ENCODE data around the gene TSPAN18. TPM values are rescaled to one million over a fixed set of nuclear protein-coding genes. Genes with fewer than 3 reads are reported as not detected.

TSPAN18 gene
- total and polyA plus RNA-seq, 2 of the 8 experiments (the other 6 are each of a cell fraction or from before 2014, with no cell fraction given), result 5.2 to 10.2 TPM

DNA sequence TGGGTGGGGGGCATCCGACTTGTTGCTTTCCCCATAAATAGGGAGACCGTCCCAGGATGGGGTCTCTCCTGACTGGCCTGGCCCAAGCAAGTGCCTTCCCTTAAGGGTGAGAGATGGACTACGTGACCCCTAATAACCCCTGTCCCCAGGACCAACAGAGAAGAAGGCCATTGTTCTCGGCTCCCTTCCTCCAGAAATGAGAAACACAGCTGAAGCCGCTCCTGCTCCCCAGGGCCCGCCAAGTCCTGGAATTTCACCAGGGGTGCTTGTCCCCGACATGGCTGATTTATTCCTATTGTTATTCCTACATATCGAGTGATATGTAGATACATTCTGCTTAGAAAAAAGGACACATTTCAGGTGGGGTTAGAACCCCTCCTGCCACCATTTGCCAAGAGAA, 123.2 kb downstream of the TSPAN18 start (continued):
- no peak for TF ChIP-seq HDAC6 (IDR thresholded peaks at IDR 0.05; ENCODE audit: low read depth, low read length)
